Stimulated activated CD8-positive, alpha-beta memory T cell treated with anti-CD3 and anti-CD28 coated beads, Interleukin-7, amount 100 ng/mL, for 1 hour (primary cell): Measurements from ENCODE around the gene CHST11.

ENCODE experiments used
- DNase-seq, 2 donors: peaks; one replicate each; pipeline ENCODE4 v3.0.0-alpha.2; 2020; ENCODE audit warnings: low read depth in 2 of 2

The CHST11 gene

DNA sequence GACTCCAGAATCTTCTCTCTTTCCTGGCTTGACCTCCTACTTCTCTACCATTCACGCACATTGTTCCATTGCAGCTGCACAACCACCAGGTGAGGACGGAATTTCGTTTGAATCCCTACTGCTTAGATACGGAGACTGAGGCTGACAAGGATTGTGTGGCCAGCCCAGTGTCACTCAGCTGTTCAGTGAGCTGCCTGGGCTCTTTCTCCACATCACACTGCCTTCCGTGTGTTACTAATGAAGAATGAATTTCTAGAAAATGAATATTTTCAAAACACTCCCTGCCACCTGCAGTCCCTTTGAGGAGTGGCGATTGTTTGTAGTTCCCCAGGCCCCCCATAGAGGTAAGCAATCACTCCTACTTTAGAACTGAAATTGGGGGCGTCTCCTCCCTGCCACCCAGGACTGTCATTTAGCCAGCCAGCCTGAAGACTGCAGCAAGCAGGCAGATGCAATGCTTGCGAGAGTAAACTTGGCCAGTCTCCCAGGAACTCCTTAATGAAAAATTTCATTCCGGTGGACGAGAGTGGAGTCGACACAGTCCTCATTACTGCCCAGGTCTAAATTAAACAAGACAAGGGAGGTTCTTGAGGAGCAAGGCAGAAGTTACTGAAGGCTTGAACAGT, 261.7 kb downstream of the CHST11 start:
- DNase-seq: no peak

DNA sequence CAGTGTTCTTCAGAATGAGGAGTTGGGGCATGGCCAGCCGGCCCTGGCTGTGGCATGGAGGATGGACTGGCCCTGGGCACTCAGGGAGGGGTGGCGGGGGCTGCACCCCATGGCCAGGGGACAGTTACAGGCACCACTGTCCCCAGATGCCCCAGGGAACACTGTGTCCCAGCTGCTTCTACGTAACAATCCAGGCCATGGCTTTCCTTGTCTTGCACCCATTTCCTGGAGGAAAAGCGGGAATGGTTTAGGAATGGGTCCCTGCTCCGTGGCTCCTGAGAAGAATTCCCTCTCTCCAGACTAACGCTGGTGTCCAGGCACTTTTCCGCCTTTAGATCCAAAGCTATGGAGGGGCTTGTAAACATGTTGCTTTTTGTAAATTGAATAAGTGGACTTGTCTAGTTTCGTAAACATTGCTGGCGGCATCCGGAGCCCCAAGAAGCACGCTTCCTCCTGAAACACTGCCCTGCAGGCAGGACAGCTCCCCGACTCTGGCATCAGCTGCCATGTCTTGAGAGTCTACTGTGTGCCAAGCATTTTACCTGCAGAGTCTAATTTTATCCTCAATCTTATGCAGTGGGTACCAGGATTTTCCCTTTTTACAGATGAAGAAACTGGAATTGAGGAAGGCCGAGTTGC, 263.1 kb downstream of the CHST11 start:
- DNase-seq: no peak

DNA sequence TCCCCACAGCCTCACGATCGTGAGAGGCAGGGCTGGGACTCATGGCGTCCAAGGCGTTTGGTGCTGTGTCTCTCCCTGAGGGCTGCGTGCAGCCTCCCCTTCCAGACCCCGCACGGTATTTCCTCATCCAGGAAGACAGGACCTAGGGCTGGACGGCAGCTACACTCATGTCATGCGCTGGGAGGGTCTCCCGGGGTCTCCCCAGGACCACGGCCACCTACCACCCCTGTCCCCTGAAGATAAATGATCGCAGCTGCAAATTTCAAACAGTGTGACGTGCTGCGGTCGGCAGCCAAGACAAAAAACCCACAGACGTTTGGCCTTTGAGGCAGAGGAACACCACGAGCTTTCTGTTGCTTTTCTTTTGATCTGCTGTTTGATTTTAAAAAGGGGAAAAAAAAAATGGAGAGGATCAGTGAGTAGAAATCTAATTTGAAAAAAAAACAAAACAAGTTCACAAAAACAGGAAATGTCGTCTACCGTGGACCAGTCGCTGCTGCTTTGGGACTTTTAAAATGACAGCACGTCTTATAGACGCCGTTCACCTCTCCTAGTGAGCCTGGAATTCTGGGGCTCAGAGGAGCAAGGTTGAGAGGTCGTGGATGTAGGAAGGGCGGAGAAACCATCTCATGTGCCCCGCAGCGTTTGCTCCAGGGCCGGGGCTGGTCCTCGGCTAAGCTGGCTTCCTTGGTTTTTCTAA, 263.7 kb downstream of the CHST11 start:
- DNase-seq: peak; percentile 27 to 41

DNA sequence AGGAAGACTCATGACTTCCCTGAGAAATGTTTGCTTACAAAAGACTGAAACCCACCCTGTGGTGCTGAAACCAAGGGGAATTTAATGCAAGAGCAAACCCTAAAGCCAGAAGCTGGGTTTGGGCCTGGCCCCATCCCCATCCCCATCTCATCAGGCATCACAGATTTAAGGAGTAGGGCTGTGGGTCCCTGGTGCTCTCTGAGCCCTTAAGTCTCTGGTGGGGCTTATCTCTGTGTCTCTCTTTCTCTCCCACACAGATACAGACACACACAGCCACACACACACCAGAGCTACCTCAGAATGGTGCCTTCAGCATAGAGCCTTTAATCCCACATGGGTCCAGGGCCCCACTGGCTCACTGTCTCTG, 264.3 kb downstream of the CHST11 start:
- DNase-seq: no peak

DNA sequence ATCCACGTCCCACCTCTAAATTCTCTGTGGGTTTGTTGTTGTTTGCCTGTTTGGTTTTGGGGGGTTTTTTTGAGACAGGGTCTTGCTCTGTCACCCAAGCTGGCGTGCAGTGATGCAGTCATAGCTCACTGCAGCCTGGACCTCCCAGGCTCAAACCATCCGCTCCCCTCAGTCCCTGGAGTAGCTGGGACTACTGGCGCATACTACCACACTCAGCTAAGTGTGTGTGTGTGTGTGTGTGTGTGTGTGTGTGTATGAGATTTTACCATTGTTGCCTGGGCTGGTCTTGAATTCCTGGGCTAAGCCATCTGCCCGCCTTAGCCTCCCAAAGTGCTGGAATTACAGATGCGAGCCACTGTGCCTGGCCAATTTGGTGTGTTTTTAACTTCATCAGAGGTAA, 265.2 kb downstream of the CHST11 start:
- DNase-seq: no peak

DNA sequence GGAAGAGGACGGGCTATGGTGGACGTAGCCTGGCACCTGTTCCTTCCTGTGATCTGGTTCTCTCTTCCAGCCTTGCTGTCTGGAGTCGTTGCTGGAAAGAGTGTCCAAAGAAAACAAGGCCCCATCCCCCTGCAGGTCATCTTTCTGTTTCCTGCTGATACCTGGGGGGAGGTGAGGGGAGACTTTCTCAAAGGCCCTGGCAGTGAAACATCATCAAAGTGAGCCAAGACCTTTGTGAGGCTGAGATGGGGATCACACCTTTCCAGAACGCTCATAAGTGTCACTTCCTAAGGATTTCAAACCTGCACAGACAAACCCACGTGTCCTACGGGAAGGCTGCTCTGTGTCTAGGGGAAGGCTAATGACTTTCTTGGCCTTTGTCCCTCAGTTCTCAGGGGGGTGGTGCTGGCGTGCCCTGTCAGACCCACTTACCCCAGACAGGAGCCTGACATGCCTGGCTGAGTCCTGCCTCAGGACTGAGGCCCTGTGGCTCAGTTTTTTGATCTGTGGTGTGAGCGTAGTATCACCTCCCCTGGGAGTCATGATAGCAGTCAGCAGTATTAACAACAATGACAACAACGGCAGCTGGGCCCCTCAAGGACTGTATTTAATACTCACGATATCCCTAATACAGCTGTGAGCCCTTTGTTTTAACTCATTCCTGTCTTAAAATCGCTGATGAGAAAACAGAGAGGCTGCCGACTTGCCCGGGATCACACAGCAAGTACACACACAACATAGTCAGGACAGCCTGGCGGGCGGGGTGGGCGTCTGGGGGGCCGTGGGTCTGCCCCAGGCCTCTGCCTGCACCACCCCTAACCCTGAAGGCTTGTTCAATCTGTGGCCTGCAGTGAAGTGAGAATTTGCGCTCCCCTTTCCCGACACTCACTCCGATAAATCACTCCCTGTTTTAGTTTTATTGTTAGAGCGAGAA, 266.1 kb downstream of the CHST11 start:
- no peak for DNase-seq

DNA sequence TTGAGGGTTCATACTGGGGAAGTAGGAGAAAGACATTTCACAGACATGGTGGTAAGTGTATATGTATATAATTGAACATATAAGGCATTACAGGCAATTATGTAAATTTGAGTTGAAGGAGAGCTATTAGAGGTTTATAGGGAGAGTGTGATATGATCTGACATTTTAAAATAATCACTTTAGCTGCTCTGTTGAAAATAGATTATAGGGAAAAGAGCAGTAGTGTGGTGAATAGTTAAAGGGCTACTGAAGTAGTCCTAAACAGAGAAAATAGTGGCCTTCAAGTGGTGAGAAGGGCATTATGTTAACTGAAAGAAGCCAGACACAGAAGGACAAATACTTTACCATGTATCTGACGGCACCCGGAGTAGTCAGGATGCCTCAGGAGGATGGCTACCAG, 267.1 kb downstream of the CHST11 start:
- DNase-seq: no peak

DNA sequence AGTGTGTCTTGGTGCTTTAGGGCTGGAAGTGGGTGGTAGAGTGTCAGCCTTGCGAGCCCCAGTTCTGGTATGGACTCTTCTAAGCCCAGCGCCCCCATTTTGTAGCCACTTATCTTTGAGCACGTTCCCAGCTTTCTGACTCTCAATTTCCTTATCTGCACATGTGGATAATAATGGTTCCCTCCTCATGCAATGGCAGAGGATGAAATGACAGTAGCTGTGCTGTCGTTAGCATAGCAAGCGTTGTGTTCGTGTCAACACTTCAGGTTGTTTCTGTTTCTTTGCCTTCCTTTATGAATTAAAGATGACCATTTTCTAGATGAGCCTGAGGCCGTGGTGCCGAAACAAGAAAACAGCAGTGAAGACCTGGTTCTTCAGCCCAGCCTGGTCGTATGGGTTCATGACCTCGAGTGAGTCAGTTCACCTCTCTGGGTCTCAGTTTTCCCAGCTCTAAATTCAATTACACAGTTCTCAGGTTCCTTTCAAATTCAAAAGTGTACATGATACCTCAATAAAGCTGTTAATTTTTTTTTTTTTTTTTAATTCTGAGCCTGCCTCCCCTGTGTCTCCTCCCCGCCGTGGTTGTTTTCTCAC, 268.3 kb downstream of the CHST11 start:
- no peak for DNase-seq

DNA sequence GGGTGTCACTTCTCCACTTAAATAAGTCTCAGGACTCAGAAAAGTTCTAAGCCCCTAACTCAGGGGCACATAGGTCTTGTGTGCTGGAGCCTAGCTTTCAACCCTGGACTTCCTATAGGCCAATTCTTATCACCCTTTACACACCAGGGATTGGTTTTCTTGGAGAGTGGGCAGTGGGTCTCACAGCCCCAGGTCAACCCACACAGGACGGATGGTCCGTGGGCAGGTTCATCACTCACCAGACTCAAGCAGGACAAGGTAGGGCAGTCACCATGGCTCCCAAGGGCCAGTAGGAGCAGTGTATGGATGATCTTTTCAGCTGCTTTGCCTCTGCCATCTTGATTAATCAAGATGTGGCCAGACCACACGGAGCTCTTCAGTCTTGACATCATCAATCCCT, 268.9 kb downstream of the CHST11 start:
- no peak for DNase-seq

DNA sequence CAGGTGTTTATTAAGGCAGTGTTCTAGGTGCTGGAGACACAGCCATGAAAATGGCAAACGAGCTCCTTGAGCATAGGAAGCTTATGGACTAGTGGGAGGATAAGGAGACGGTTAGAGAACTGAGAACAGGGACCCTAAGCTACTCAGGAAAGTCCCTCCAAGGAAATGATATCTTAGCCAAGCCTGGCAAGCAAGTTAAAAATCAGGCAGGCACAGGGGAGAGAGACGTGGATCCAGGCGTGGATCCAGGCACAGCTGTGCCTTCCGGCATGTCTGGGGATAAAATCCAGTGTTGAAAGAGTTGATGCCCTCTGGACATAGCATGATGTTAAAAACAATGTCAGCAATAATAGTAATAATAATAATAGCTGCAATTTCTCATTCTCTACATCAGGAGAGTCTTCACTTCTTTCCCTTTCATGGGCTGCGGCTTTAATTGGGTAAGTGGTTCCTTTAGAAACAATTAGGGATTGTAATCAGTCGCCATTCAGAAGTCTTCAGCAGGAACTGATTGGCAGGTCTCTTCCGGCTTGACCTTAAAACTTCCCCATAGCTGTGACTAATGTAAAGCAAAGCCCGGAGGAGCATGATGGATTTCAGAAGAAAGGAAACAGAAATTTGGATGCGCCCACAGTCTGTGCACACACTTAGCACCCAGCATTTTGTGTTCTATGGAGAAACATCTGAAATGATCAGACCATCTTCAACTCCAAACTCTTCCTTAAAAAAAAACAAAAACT, 271.1 kb downstream of the CHST11 start:
- no peak for DNase-seq

DNA sequence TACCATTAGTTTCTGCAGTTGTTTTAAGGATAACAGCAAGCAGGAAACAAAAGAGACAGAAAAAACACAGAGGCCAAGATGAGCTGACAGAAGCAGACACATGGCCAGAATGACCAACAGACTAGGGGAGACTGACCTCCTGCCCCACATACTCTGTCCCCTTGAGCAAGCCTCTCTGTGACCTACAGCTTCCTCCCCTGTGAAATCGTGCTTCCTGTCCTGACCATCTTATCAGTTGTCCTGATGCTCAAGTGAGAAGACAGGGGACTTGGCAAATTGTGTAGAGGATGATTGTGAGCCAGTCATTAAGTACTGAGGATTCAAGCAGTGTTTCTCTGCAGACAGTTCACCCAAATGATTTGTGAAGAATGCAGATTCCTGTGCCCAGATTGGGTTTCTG, 272.3 kb downstream of the CHST11 start:
- DNase-seq: no peak

DNA sequence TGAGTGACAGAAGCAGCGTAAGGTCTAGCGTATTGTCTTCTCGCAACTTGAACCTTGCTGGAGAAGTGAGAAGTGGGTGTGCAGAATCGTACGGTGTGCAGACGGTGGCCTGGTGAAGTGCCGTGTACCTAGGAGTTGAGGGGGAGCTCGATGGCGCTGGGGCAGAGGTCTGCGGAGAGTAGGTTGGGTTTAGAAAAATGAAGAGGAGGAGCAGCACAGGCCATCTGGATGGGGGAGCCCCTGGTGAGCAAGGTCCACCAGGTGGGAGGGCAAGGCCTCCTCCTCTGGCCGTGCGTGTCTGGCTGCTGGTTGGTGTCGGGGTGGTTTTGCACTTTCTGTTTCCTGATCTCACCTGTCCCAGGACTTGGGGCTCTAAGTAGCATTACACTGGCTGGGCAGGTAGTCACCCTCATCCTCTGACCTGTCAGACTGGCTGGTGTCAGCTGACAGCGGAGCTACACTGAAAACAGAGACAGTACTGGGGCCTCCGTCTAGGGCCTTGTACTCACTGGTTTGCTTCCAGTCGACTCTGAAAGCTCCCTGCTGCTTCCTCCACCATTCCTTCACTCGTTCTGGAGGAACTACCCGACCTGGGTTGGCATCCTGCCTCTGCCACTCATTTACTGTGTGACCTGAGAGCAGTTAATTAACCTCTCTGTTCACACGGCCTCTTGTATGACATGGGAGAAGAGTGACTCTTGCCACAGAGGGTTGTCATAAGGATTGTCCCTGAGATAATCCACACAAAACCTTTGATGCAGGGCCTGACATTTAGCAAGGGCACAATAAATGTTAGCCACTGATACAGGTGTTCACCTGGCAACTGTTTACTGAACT, 273.1 kb downstream of the CHST11 start:
- DNase-seq: no peak

DNA sequence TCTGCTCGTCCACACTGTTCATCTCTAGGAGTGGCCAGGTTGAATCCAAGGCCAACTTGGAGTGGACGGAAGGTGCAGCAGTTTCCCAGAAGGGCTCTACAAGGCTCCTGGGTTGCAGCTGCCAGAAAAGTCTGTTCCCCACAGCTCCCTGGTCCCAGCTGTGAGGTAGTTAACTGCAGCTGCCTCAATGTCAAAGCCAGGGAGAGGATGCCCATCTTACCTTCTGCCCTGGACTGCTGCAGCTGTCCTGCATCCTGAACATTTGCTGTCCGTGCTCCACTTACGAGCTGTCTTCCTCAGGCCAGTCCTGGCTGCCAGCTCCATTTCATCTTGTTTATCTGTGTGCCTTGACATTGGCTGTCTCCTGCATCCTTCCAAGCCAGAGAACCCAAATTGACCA, 274.0 kb downstream of the CHST11 start:
- DNase-seq: no peak

DNA sequence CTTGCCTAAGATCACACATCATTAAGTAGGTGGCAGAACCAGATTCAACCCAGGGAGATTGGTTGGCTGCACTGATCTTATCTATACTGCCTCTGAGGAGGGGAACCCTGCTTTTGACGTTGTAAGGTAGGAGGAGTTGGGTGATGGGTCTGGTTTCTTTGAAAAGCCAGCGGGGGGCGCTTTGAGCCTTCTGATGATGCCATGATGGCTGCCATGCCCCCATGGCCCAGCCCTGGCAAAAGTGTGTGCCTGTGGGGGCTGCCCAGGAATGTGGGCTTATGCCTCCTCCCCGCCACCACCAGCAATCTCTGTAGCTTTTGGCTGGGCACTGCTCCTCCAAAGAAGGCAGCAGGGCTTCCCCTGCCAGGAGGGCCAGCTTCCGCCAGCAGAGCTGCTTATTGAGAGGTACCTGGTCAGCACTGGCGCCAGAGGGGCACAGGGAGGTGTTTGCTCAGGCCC, 277.0 kb downstream of the CHST11 start:
- DNase-seq: no peak

DNA sequence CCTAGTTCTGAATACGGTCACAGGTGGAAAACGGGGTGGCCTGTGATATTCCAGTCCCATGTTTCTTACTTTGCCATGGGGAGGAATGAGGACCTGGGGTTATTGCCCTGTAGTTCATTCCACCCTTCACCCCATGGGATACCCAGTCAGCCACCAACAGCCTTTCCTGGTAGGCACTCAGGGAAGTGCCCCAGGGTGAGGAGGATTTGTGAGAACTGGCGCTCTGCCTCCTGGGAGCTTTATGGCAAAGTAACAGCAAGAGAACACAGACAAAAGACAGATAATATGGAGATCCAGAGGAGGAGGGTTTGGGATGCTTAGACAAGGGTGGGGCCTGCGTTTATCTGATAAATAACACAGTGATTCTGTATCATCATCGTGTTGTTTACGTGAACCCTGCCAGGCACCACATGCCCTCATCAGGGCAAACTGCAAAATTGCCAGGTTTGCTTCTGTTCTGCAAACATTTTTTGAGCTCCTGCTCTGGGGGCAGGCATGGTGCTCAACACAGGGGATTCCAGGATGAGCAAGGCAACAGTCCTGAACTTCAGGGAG, 277.9 kb downstream of the CHST11 start:
- DNase-seq: no peak

DNA sequence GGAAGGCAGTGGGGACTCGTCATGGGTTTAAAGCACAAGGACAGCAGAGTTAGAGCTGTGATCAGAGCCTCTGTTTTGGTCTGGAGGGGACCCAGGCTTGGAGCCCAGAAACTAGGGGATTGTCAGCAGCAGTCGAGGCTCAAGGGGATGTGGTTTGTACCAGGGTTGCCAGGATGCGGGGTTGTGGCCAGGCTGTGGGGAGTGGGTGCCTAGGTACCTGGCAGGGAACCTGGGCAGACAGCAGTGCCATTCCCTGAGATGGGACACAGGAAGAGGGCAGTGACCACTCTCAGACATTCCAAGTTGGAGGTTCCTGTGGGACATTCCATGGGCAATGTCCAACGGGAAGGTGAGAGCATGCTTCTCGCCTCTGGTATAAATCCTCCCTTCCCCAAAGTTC, 279.1 kb downstream of the CHST11 start:
- DNase-seq: no peak

DNA sequence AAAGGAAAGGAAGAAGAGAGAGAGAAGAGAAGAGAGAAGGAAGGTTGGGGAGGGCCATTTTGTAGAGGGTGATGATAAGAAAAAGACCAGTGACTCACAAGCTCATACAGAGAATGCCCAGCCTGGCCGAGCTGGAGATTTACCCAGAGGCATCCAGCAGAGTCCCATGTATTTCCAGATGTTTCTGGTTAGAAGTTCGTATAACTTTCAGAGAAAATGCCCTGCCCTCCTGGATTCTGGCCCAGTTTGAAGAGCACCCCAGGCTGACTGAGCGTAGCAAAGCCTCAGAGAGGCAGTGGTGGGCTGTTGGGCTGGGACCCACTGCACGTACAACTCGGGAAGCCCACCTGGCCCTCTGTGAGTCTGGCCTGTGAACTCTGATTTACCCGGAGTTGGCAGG, 279.6 kb downstream of the CHST11 start:
- DNase-seq: no peak

DNA sequence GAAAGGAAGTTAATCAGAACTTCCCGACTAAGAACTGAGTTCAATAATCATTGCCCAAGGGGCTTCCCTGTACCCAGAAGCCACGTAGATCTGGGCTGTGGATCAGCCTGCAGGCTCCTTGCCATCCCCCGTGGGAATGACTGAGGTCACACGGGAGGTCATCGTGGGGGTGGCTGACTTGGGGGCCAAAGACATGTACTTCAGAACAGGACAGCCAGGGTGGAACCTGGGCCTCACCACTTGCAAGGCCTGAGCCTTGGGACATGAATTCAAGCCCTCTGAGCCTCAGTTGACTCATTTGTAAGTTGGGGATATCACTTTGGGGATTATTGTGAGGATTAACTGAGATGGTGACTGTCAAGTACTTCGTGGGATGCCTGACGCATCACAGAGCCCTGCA, 280.4 kb downstream of the CHST11 start:
- DNase-seq: no peak

DNA sequence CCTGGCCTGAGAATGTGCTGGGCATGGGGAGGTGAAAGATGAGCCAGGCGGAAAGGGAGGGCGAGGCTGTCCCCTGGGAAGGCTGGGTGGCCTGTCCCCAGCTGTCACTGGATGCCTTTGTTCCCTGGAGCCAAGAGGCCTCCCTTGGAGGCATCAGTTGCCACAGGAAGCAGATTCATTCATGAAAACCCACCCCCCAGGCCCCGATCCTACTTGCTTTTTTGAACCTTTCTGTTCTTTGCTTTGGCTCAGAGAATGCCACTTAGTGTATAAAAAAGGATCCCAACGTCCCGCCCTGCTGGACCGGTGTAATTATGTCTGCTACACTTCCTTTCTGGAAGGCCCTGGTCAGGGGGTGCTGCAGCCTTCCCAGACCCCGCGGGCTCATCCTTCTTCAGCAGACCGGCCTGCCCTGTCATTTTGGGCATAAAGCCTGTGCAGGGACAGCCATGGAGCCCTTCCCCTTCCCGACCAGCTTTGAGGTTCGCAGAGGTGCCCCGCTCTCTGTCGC, 281.1 kb downstream of the CHST11 start:
- no peak for DNase-seq

DNA sequence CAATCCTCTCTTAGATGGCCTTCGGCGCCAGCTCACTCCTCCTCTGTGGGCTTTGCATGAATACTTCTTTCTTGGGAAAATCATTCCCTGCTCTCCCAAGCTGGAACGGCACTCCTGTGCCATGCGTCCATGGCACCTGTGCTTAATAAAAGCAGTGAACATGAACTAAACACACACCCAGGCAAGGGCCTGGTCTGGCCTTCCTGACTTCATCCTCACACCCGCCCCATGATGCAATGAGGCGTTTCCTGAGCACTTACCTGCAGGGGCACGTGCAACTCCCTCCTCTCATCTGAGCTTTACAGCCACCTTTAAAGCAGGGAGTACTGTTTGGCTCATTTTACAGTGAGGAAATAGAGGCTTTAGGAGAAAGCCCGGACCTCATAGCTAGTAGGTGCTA, 281.6 kb downstream of the CHST11 start:
- no peak for DNase-seq
